Subcutaneous abdominal adipose tissue (tissue), 5 donors: ENCODE measurements around the gene CREG1.
A peak's percentile ranks its signal among the peaks of the same experiment; 100 is the strongest.
"Not testable (repeated sequence)": the region's sequence is repeated elsewhere in the genome, so short reads cannot be mapped to it uniquely, and the experiment has no call there.

Source experiments
- H3K27ac ChIP-seq: one replicate; pipeline ENCODE4 v1.7.0; 2013; ENCODE audit warnings: low read depth, mild to moderate bottlenecking, inconsistent platforms, low read length, moderate library complexity
- H3K27me3 ChIP-seq, 5 donors: one replicate each; pipeline ENCODE4 v1.7.0; 2013; ENCODE audit warnings: low read length in 5 of 5, inconsistent platforms in 1 of 5; ENCODE audit not compliant: control insufficient read depth in 5 of 5, insufficient read depth in 4 of 5
- H3K36me3 ChIP-seq, 5 donors: one replicate each; pipeline ENCODE4 v1.7.0; 2013; ENCODE audit warnings: low read length in 5 of 5; ENCODE audit not compliant: control insufficient read depth in 5 of 5, insufficient read depth in 5 of 5
- H3K4me1 ChIP-seq, 5 donors: one replicate each; pipeline ENCODE4 v1.7.0; 2013; ENCODE audit warnings: low read length in 5 of 5, mild to moderate bottlenecking in 3 of 5, moderate library complexity in 1 of 5; ENCODE audit not compliant: control insufficient read depth in 5 of 5, insufficient read depth in 5 of 5
- H3K4me3 ChIP-seq, 5 donors: one replicate each; pipeline ENCODE4 v1.7.0; 2013; ENCODE audit warnings: low read length in 5 of 5, low read depth in 1 of 5
- H3K9ac ChIP-seq, 5 donors: one replicate each; pipeline ENCODE4 v1.7.0; 2013; ENCODE audit warnings: low read length in 5 of 5, mild to moderate bottlenecking in 4 of 5, moderate library complexity in 3 of 5
- H3K9me3 ChIP-seq, 5 donors: one replicate each; pipeline ENCODE4 v1.7.0; 2013; ENCODE audit warnings: low read length in 5 of 5; ENCODE audit not compliant: control insufficient read depth in 5 of 5
- donor health status: healthy.
- donor health status: healthy.
- donor health status: healthy.
- donor health status: healthy.
- donor health status: healthy.

The CREG1 gene

GRCh38 chr1:167565922-167566321, 12.4 kb upstream of the CREG1 start:
- H3K4me3 ChIP-seq = no peak overlapping the region
- H3K9me3 ChIP-seq = no peaks in the 10 kb centered on the region
- H3K4me1 ChIP-seq = peaks cover 0 to 18% (median 9%) of the 10 kb centered on the region in 5 donors
- H3K9ac ChIP-seq = peak overlapping the region in 1 of 5 donors; percentile 20
- no peaks in the 10 kb centered on the region for H3K27me3 ChIP-seq
- H3K36me3 ChIP-seq = no peaks in the 10 kb centered on the region
- H3K27ac ChIP-seq = no peak overlapping the region

- H3K4me3 ChIP-seq = no peak overlapping the region
- H3K9ac ChIP-seq = no peak overlapping the region
- no peaks in the 10 kb centered on the region for H3K9me3 ChIP-seq
- H3K4me1 ChIP-seq = peaks cover 0 to 18% (median 9%) of the 10 kb centered on the region in 5 donors
- H3K27ac ChIP-seq = no peak overlapping the region
- no peaks in the 10 kb centered on the region for H3K36me3 ChIP-seq
- no peaks in the 10 kb centered on the region for H3K27me3 ChIP-seq
Observed at GRCh38 chr1:167564612-167565270, 11.2 kb upstream of the CREG1 start.

GRCh38 chr1:167563579-167564246, 10.2 kb upstream of the CREG1 start:
- no peak overlapping the region for H3K27ac ChIP-seq
- H3K4me1 ChIP-seq = peaks cover 0 to 18% (median 9%) of the 10 kb centered on the region in 5 donors

GRCh38 chr1:167562702-167563101, 9.1 kb upstream of the CREG1 start:
- H3K4me3 ChIP-seq = no peak overlapping the region
- H3K4me1 ChIP-seq = peaks cover 0 to 18% (median 9%) of the 10 kb centered on the region in 5 donors
- H3K36me3 ChIP-seq = no peaks in the 10 kb centered on the region
- no peak overlapping the region for H3K27ac ChIP-seq
- no peak overlapping the region for H3K9ac ChIP-seq
- H3K27me3 ChIP-seq = no peaks in the 10 kb centered on the region
- no peaks in the 10 kb centered on the region for H3K9me3 ChIP-seq

More at GRCh38 chr1:167563579-167564246, 10.2 kb upstream of the CREG1 start:
- Histone ChIP-seq H3K36me3 (no peaks in the 10 kb centered on the region), H3K9ac (no peak overlapping the region), H3K27me3 (no peaks in the 10 kb centered on the region), H3K4me3 (no peak overlapping the region), H3K9me3 (no peaks in the 10 kb centered on the region)

GRCh38 chr1:167561753-167562152, 8.2 kb upstream of the CREG1 start:
- H3K27ac ChIP-seq = no peak overlapping the region
- no peaks in the 10 kb centered on the region for H3K27me3 ChIP-seq
- H3K9ac ChIP-seq = no peak overlapping the region
- no peaks in the 10 kb centered on the region for H3K9me3 ChIP-seq
- no peaks in the 10 kb centered on the region for H3K36me3 ChIP-seq
- H3K4me3 ChIP-seq = no peak overlapping the region
- peaks cover 0 to 12% (median 7%) of the 10 kb centered on the region in 5 donors for H3K4me1 ChIP-seq

- Histone ChIP-seq H3K4me1 (peaks cover 2 to 32% (median 26%) of the 10 kb centered on the region in 5 donors), H3K27ac (no peak overlapping the region), H3K4me3 (peak overlapping the region in 1 of 5 donors; percentile 30), H3K9me3 (no peaks in the 10 kb centered on the region), H3K9ac (peak overlapping the region in 1 of 5 donors; percentile 1), H3K27me3 (no peaks in the 10 kb centered on the region), H3K36me3 (no peaks in the 10 kb centered on the region)
Observed at GRCh38 chr1:167555971-167556714, 2.6 kb upstream of the CREG1 start.

- not testable (repeated sequence) for H3K9ac ChIP-seq, H3K36me3 ChIP-seq, H3K9me3 ChIP-seq, H3K27me3 ChIP-seq, H3K4me3 ChIP-seq, H3K27ac ChIP-seq
- H3K4me1 ChIP-seq = peaks cover 2 to 41% (median 26%) of the 10 kb centered on the region in 5 donors
Observed at GRCh38 chr1:167555072-167555471, 1.5 kb upstream of the CREG1 start.

GRCh38 chr1:167554028-167554779, 642 bp upstream of the CREG1 start:
- H3K27ac ChIP-seq = peak overlapping the region; percentile 72

GRCh38 chr1:167551362-167551761, 2.2 kb downstream of the CREG1 start:
- Histone ChIP-seq H3K4me1 (peaks cover 2 to 61% (median 42%) of the 10 kb centered on the region in 5 donors), H3K9ac (no peak overlapping the region), H3K36me3 (peaks cover 5 to 11% (median 6%) of the 10 kb centered on the region in 5 donors), H3K4me3 (peak overlapping the region in 2 of 5 donors; percentile 12 to 88), H3K9me3 (no peaks in the 10 kb centered on the region), H3K27ac (no peak overlapping the region), H3K27me3 (no peaks in the 10 kb centered on the region)

More at GRCh38 chr1:167554028-167554779, 642 bp upstream of the CREG1 start:
- H3K9me3 ChIP-seq = no peaks in the 10 kb centered on the region
- no peaks in the 10 kb centered on the region for H3K36me3 ChIP-seq
- peaks cover 2 to 46% (median 29%) of the 10 kb centered on the region in 5 donors for H3K4me1 ChIP-seq
- peak overlapping the region; percentile 31 to 63 (median 58) for H3K9ac ChIP-seq
- no peaks in the 10 kb centered on the region for H3K27me3 ChIP-seq
- peak overlapping the region; percentile 79 to 89 (median 80) for H3K4me3 ChIP-seq
